Transverse colon (tissue), 4 donors: ENCODE measurements around the gene EHMT1.

ENCODE experiments used
- CTCF ChIP-seq, 5 experiments: fragments of 200-600 bp in 3 of 5; fragments of 450-650 bp in 2 of 5; sonication (generic) in 3 of 5; IDR thresholded peaks; 1 replicate in 2 of 5; 2 replicates in 3 of 5; pipeline ENCODE4 v1.5.1; 2016 to 2017; ENCODE audit warnings: antibody characterized with exemption in 5 of 5, inconsistent platforms in 3 of 5, mild to moderate bottlenecking in 2 of 5, moderate library complexity in 1 of 5
- POLR2A ChIP-seq: fragments of 450-650 bp; IDR thresholded peaks from one replicate; pipeline ENCODE4 v1.6.1; 2016; ENCODE audit warnings: antibody characterized with exemption, mild to moderate bottlenecking, moderate library complexity
- POLR2AphosphoS5 ChIP-seq, 3 donors: sonication (generic); formaldehyde crosslinking; IDR thresholded peaks; one replicate each; pipeline ENCODE4 v1.6.1; 2016; ENCODE audit warnings: antibody characterized with exemption in 3 of 3

GRCh38 chr9:137757139-137757538 lies 138.3 kb downstream of the EHMT1 start:
- no peak for TF ChIP-seq CTCF (IDR thresholded peaks at IDR 0.05)
- TF ChIP-seq POLR2A, result no peak
- no peak for TF ChIP-seq POLR2AphosphoS5 (IDR thresholded peaks at IDR 0.05)
